NCI-H2227 (cell line): ENCODE data around the gene VGLL4.

Experiments
- DNase-seq: peaks from one replicate; lab custom pipeline; 2025; ENCODE audit not compliant: unreplicated experiment; lab: John Stamatoyannopoulos, UW

VGLL4 gene

DNA sequence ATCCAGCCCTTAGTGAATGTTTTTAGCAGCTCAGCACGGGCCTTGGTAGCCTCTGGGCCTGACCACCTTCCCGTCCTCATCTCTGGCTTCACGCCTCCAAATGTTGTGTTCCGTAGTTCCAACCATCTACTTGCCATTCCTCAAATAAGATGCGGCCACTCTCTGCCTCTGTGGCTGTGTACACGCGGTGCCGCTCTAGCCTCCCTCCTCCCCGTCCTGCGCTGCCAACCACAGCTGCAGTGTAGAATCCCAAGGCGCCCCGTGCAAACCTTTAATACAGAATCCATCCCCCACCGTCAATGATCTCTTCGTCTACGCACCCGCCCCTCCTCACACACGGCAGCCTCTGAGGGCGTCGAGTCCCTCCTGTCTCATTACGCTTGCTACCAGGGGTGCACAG is 77.2 kb downstream of the VGLL4 start:
- DNase-seq, result no peak

DNA sequence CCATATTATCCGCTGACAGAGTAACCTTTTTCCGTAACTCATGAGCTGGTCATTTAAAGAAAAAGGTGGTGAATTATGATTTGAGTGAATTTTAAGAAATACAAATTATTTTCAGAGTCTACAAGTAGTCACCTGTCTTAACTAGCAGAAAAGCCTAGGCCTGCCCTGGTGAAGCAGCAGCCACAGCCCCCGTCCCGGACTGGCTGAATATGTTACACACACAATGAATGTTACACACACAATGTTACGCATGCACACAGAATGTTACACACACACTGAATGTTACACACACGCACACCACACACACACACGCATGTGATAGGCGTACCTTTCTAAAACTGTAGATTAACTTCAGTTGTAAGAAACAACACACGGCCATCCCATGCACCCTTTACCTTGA is 77.8 kb downstream of the VGLL4 start:
- no peak for DNase-seq

DNA sequence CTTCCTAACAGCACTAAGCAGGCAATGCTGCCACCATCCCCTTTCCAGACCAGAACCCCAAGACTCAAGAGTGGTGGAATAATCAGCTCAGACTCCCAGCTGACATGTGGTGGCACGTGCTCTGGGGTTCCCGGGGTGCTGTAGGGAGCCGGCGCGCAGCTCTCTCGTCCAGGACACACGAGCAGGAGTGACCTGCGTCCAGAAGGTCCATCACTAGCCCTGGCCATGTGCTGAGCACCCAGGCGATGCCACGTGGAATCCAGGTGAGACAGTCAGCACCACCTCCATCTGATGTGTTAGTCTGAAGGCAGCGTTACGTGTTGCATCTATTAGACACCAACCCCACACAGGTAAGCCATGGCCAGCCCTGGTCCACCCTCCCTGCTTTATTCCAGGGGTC is 78.2 kb downstream of the VGLL4 start:
- DNase-seq, result no peak

DNA sequence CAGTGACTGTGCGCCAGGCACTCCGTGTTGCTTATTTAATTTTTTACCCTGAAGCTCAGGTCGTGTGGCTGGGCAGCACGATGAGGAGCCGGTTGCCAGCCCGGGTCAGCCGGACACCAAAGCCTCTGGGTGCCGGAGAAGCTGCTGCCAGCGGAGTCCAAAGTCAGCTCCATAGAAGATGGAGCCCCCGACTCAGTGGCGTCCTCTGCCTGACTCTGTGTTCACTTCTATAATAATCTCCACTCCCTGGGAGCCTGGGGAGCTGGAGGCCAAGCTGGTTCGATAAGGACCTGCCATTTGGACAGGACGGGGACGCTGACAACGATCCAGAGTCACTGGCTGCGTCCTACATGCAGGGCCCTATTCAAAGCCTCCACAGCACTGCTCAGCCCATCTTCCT is 78.6 kb downstream of the VGLL4 start:
- no peak for DNase-seq

DNA sequence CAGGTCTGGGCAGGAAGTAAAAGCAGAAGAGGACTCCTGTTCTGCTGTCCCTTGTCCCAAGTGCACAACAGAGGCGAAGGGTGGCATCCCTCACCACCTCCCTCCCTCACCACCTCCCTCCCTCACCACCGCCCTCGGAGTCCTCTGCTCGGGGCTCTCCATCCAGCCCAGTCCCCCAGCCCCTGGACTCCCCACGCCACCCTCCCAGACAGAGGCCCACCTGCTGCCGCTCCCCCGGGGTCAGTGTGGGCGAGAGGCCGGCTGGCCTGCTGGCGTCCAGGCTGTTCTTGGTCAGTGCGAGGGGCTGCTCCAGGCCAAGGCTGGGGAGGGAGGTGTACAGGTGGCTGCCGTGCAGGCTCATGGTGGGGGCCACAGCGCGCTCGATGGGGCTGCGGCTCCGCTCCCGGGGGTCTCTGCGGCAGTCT is 79.1 kb downstream of the VGLL4 start:
- DNase-seq, result no peak

DNA sequence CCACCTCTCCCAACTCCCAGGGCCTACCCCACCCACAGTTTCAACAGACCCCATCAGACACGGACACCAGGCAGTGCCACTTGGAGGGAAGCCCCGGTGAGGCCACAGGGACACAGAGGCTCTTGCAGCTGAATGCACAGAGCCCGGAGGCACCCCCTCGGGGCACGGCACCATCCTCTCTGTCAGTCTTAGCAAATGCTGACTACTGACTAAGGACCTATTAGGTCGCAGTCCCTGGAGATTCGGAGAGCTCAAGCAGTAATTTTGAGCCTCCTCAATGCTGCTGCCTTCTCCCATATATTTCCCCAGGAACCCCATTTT is 79.9 kb downstream of the VGLL4 start:
- no peak for DNase-seq

DNA sequence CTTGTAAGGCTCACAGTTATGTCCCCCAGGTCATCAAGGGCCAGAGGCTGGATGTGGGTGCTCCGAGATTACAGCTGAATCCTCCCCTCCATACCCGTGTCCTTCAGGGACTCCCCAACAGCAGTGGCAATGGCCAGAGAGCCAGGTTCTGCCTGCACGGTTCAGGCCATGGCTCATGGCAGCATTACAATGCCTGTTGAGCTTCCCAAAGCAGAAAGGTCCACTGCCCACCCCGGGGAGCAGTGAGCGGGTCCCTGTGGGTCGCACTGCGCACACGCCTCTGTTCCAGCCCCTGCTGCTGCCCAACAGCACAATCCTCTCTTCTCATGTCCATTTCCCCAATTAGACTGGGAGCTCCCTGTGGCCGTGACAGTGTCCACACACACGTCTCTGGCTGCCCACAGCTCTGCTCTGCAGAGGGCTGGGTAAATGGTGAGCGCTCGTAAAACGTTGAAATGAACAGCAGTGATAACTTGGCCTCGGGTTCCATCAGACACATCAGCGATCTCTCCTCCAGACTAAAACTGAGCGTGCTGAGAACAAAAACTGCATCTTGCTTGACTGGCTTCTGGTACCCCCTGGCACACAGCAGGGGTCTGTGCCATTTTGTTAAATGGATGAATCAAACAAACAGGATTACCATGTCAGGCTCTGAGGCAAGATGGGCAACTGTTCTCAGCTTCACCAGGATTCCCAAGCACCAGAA is 80.4 kb downstream of the VGLL4 start:
- no peak for DNase-seq

DNA sequence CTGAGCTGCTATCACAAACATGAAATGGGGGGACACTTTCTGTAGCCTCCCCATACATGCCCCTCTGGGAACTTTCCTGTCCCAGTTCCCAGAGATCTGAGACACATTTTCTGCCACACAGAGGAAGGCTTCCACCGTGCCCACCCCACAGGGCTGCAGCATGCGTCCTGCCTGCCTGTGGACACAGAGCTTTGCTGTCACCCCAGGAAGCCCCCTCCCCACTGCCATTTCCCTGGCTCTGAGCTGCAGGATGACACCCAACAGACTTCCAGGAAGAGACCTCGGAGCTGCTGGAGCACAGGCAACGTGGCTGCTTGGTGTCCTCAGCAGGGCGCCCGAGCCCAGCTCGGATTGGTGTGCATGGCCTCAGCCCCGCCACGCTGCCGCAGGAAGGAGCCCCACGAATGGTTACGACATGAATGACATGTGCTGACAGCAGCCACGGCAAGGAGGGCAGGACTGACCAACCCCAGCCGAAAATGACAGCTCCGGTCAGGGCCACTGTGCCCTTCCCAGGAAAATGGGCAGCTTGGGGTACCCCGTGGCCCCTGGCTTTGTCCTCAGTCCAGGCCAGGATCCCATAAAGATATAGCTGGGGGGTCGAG is 81.3 kb downstream of the VGLL4 start:
- no peak for DNase-seq

DNA sequence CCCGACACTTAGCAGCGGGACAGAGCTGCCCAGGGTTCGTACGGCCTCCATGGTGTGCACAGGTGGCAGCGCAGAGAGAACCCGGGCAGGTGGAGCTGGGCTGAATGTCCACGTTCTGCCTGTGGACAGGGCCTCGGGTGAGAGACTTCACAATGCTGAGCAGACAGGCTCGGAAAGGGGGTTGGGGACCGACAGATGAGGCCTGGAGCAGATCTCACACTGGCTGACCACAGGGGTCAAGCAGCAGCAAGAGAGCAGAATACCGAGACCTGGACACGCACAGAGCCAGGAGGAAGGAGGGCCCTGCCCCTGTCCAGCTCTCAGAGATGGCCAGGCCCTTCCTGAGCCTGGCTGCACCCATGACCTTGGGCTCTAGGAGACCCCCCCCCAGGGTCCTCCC is 83.0 kb downstream of the VGLL4 start:
- DNase-seq, result no peak

DNA sequence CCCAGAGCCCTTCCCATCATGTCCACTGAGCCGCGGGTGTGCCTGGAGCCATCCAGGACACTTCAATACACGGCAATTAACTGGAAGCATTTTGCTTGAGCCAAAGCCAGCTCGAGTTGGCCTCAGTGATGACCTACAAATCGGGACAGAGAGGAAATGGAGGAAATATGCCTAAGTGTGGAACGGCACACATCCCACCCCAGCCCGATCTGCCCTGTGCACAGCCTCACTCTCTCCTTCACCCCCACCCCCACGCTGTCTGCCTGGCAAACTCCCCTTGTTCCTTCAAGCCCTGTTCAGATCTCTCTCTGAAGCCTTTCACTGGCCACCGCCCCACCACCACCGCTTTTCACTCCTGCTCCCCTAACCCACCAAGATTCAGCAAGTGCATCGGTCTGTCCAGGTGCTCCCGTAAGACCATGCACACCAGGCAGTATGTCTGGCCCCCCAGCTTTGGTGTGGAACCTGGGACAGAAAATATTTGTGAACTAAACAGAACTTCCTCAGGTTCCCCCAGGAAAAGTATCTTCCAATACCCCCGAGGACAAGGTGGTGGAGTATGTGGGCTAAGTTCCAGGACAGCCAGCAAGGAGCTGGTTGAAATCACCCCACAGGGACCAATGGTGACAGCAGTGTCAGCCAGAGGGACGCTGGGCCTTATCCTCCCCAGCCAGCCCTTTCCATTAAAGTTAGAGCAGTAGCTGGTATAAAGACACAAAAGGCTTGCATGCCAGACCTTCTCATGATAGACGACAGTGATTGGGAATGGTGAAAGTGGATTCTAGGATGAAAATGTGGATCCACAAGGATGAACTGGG is 83.7 kb downstream of the VGLL4 start:
- no peak for DNase-seq

DNA sequence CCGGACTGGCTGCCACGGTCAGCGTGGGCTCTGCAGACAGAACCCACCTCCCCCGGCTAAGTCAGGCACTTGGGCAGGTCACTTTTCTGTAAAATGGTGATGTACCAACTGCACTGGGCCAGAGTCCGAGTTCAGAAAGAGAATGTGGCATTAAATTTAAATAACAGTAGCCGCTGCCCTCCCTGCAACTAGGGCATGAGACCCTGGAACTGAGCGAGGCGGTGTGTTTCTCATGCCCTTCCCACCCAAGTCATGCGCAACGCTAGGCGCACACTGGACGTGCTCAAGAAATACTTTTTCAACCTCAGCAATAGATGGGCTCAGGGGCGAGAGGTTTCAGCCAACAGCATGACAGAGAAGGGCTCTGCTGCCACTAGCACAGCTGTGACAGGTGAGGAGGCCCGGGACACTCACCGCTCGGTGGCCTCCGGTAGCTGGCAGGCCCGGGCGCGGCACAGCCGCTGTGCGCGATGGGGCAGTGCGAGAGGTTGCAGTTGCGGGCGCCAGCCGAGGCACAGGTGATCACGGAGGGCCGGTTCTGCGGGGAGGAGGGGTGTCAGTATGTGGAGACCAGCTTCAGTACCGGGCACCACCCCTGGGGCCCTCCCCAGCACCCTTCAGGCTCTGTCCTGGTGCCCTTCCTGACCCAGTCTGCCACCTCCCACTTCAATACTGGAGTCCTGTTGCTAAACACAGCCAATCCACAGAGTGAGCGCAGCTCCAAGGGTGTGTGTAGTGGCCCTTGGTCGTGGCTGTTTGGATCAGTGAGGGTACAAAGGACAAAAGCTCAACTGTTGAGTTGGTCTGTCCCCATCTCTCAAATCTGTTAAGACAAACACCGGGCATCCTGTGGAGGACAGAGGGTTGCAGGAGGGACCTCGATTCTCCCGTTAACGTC is 84.5 kb downstream of the VGLL4 start:
- no peak for DNase-seq

DNA sequence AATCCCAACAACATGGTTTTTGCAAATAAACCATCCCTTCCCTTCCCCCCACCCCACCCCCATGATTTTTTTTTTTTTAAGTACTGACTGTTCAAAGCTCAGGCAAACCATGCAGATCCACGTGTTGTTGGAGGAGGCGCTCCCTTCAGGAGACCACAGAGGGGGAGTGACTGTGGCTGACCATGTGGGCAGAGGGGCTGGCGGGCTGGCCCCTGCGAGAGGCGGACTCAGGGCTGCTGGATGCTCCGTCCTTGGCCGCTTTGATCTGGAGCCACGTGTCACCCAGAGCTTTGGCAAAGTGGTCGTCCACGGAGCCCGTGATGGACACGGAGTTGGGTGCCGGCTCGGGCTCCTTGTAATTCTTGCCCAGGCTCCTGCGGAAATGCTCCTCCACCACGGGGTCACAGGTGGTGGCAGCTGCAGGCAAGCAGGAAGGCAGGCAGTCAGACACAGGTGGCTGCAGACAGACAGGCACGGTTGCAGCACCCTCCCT is 85.3 kb downstream of the VGLL4 start:
- DNase-seq, result no peak

DNA sequence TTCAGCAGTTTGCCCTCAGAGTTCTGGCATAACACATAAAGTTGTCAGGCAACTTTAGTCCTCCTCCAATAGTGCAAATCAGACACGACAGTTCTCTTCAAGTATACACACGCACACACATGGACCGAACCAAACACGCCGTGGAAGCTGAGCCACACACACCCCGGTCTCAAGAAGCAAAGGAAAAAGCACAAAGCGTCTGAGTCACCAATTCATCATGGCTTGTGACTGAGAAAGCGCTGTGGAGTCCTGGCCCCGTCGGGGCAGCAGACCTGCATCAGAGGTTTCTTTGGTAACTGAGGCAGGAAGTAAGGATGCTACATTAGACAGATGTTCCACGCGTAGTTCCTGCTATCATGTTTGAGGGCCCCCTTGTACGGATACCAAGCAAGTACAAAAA is 85.7 kb downstream of the VGLL4 start:
- no peak for DNase-seq

DNA sequence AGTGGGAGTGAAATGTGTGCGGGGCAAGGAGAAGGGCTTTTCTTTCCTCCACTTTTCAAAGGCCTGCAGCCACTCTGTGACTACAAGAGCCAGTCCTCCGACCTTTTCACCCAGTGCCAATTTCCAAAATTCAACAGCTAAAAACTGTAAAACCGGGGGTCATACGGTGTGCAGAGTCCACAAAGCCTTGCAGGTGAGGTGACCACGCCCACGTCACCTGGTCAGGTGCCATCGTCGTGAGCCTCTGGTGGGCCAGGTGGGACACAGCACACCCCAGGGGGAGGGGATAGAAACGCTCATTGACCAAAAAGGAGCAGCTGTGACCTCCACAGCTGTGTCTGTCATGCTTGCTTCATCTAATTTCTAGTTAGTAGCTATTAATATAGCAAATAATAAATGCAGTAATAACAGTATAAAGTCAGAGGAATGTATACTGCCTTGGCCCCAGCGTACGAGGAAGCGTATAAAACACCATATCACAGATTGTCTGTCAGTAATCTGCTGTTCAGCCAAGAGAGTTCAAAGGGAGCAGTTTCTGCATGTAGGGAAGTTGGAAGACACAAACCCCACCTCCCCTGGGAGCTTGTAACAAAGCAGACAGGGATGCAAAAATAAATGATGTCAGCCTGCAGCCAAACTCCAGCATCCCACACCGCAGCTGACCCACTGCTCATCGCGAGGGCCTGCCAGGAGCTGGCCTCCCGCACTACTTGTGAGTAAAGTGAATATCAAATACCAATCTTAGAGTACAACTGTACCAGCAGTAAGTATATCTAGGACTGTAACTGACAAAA is 86.7 kb downstream of the VGLL4 start:
- no peak for DNase-seq

DNA sequence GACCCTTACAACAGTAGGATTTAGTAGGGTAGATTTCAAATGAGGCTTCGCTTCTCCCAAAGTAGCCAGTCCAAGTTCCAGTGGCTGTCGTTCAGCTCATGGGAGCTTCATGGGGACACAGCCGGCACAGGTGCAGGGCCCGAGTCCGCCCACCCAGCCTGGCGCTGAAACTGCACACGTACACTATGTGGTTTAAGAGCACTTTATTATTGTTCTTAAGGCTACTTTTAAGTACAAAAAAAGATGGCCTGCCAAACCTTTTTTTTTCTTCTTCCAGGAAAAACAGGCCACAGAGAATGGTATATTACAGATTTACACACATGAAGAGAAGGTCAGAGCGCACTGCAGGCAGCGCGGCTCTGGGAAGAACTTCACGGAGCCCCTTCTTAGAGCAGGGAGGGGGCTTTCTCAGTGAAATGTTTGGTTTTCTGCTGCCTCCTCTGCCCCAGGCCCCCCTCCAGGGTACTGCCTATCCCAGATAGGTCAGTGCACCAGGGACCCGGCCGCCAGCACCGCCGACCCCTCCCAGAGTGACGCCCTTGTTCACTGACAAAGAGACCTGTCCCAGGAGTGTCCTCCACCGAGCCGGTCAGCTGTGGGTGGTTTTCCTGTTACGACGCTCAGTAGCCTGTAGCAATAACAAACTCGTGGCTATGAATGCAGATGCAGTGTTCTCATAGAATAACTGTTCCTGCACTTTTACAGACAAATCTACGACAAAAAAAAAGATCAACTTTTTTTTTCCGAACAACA is 87.7 kb downstream of the VGLL4 start:
- DNase-seq, result no peak

DNA sequence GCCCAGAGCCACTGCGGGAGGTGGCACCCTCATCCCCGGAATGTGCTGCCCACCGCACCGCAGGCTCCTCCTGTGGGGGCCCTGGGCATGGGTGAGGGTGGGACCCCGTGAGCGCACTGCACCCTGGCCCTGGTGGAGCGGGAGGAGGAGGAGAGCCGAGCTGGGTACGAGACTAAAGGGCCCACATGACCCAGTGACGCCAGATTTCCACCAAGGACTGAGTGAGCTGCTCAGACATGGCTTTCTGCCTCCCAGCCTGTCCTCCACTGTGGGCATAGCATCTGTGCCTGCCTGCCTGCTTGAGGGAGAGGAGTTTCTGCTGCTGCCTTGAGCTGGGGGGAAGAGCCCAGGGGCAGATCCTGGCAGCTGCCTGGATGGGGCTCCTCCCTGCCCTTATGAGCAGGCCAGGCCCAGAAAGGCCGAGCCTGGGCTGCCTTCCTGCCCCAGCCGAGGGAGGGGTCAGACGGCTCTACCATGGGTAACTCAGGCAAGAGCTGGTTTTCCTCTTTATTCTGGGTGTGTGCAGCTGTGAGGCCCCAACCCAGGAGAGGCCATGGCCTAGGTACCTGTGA is 88.4 kb downstream of the VGLL4 start:
- no peak for DNase-seq

DNA sequence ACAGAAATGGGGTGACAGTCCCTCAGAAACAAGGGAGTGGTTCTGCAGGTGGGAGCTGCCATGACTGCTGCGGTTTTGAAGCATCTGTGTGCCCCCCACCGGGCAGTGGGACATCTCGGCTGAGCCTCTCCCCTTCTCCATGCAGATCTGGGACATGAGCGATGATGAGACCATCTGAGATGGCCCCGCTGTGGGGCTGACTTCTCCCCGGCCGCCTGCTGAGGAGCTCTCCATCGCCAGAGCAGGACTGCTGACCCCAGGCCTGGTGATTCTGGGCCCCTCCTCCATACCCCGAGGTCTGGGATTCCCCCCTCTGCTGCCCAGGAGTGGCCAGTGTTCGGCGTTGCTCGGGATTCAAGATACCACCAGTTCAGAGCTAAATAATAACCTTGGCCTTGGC is 89.0 kb downstream of the VGLL4 start:
- no peak for DNase-seq

DNA sequence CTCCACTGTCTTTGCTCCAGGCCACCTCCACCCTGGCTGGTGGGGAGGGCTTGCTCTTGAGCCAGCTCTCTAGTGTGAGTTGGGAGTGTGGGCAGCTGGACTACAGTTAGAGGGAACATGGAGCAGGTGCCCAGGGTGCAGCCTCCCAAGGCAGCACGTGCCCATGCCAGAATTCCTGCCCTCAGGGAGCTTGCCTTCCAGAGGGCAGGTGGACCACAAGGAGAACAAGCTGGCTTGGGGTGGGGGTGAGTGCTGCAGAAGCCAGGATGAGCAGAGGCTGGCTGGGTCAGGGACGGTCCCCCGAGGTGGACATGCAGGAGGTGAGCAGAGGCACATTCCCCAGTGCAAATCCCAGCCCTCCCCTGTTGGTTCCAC is 89.5 kb downstream of the VGLL4 start:
- no peak for DNase-seq

DNA sequence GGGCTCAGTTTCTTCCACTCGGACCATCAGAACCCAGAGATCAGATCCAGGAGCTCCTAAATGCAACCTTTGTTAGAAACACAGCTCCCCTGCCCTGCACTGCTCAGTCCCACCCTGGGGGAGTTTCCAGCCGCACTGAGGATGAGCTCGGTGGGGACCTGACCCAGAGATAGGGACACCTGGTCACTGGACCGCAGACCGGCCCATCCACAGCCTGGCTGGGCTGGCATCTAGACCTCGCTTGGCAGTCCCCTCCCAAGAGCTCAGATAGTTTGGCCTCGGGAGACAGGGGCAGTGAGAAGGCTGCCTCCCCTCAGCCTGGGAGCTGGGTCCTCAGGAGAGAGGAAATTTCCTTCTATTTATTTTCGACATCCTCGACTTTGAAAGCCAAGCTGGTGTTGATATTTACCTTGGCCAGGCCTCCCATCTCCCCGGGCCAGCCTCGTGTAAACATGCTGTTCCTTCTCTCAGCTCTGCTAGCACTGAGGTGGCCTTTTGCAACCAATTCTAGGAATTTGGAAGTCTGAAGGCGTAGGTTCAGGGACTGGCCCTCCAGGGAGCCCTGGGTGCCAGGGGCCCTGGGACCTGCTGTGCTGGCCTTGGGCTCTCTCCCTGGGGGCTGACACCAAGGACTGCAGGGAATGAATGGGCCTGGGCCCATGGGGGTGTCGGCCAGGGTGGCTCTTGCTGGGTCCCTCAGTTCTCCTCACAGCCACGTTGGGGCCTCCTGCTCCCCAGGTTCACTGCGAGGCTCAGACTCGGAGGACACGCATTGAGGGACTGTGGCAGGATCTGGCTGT is 90.1 kb downstream of the VGLL4 start:
- DNase-seq, result no peak
